ENCODE measurements around the gene PLAAT3. TPM values are rescaled to one million over a fixed set of nuclear protein-coding genes. Genes with fewer than 3 reads are reported as not detected.

The PLAAT3 gene
- polyA plus RNA-seq, 1 of the 3 experiments (the other 2 are of a cell fraction), result 44.0 TPM

DNA sequence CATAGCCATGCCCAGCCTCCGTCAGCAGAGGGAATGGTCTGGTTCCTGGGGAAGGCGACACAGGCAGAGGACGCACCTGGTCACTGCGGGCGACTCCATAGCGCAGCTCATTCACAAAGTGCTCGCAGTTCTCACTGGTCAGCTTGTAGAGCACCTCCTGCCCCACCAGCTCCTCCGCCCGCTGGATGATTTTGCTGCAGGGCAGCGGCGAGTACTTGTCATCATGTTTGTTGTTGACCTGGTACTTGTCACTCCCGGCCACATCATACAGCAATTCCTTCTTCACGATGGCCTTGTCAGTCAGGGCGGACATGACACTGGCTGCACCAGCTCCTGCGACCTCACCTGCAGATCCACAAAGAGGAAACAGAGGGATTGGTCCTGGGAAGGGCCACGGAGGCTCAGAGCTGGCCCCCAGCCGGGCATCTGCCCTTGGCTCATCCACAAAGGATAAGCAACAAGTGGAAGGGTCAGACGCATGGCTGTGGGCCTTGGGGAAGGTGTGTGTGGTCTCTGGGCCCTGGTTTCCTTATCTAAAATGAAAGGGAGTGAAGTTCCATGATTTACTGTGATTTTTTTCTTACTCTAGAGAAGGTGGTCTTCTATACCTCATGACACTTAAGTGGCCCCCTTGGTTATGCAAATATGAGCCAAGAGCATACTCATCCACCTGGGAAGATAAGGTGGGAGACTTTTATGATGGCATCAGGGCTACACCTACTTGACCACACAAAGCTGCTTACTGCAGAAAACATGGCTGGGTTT is 24.0 kb downstream of the PLAAT3 start (continued):
- TF ChIP-seq, protein P1, sequence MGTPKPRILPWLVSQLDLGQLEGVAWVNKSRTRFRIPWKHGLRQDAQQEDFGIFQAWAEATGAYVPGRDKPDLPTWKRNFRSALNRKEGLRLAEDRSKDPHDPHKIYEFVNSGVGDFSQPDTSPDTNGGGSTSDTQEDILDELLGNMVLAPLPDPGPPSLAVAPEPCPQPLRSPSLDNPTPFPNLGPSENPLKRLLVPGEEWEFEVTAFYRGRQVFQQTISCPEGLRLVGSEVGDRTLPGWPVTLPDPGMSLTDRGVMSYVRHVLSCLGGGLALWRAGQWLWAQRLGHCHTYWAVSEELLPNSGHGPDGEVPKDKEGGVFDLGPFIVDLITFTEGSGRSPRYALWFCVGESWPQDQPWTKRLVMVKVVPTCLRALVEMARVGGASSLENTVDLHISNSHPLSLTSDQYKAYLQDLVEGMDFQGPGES (IDR thresholded peaks at IDR 0.05; ENCODE audit: low read depth, low read length), result no peak
- TF ChIP-seq MEF2A (IDR thresholded peaks at IDR 0.05; ENCODE audit: borderline replicate concordance, low read depth) (no peak), USF2 (IDR thresholded peaks at IDR 0.05; ENCODE audit: borderline replicate concordance, low read depth, low read length) (no peak), RXRA (IDR thresholded peaks at IDR 0.05; ENCODE audit: borderline replicate concordance, low read depth) (no peak), RCOR1 (IDR thresholded peaks at IDR 0.05; ENCODE audit: low read length) (no peak), SMC3 (IDR thresholded peaks at IDR 0.05; ENCODE audit: low read depth, low read length) (no peak)
- TF ChIP-seq, protein P2, sequence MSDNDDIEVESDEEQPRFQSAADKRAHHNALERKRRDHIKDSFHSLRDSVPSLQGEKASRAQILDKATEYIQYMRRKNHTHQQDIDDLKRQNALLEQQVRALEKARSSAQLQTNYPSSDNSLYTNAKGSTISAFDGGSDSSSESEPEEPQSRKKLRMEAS (IDR thresholded peaks at IDR 0.05; ENCODE audit: low read depth), result no peak
- TF ChIP-seq, protein P3, sequence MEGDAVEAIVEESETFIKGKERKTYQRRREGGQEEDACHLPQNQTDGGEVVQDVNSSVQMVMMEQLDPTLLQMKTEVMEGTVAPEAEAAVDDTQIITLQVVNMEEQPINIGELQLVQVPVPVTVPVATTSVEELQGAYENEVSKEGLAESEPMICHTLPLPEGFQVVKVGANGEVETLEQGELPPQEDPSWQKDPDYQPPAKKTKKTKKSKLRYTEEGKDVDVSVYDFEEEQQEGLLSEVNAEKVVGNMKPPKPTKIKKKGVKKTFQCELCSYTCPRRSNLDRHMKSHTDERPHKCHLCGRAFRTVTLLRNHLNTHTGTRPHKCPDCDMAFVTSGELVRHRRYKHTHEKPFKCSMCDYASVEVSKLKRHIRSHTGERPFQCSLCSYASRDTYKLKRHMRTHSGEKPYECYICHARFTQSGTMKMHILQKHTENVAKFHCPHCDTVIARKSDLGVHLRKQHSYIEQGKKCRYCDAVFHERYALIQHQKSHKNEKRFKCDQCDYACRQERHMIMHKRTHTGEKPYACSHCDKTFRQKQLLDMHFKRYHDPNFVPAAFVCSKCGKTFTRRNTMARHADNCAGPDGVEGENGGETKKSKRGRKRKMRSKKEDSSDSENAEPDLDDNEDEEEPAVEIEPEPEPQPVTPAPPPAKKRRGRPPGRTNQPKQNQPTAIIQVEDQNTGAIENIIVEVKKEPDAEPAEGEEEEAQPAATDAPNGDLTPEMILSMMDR (IDR thresholded peaks at IDR 0.05), result no peak

GRCh38 chr11:63589000-63589399 is 25.2 kb downstream of the PLAAT3 start:
- H3K36me3 ChIP-seq (replicated peaks in 1 of 2; ENCODE audit: control insufficient read depth in 1 of 2, insufficient read depth in 2 of 2, low read length in 1 of 2), result peaks cover 4 to 5% of the 10 kb centered on the region in 2 experiments
- no peak overlapping the region for H3K4me2 ChIP-seq
- TF ChIP-seq, protein P4, sequence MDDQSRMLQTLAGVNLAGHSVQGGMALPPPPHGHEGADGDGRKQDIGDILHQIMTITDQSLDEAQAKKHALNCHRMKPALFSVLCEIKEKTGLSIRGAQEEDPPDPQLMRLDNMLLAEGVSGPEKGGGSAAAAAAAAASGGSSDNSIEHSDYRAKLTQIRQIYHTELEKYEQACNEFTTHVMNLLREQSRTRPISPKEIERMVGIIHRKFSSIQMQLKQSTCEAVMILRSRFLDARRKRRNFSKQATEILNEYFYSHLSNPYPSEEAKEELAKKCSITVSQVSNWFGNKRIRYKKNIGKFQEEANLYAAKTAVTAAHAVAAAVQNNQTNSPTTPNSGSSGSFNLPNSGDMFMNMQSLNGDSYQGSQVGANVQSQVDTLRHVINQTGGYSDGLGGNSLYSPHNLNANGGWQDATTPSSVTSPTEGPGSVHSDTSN (IDR thresholded peaks at IDR 0.05), result no peak
- TF ChIP-seq RFX5 (IDR thresholded peaks at IDR 0.05; ENCODE audit: low read length) (no peak), USF1 (IDR thresholded peaks at IDR 0.05; ENCODE audit: borderline replicate concordance, low read depth) (no peak), TAF1 (IDR thresholded peaks at IDR 0.05; ENCODE audit: borderline replicate concordance, low read depth, low read length) (no peak), SIN3A (IDR thresholded peaks at IDR 0.05; ENCODE audit: borderline replicate concordance, low read depth, low read length) (no peak), NRF1 (IDR thresholded peaks at IDR 0.05; ENCODE audit: low read depth, low read length) (no peak), ZBTB33 (IDR thresholded peaks at IDR 0.05; ENCODE audit: borderline replicate concordance, low read depth) (no peak), CHD2 (IDR thresholded peaks at IDR 0.05; ENCODE audit: low read length, partially characterized antibody) (no peak), GABPA (IDR thresholded peaks at IDR 0.05; ENCODE audit: low read depth) (no peak)
- TF ChIP-seq, protein P5, sequence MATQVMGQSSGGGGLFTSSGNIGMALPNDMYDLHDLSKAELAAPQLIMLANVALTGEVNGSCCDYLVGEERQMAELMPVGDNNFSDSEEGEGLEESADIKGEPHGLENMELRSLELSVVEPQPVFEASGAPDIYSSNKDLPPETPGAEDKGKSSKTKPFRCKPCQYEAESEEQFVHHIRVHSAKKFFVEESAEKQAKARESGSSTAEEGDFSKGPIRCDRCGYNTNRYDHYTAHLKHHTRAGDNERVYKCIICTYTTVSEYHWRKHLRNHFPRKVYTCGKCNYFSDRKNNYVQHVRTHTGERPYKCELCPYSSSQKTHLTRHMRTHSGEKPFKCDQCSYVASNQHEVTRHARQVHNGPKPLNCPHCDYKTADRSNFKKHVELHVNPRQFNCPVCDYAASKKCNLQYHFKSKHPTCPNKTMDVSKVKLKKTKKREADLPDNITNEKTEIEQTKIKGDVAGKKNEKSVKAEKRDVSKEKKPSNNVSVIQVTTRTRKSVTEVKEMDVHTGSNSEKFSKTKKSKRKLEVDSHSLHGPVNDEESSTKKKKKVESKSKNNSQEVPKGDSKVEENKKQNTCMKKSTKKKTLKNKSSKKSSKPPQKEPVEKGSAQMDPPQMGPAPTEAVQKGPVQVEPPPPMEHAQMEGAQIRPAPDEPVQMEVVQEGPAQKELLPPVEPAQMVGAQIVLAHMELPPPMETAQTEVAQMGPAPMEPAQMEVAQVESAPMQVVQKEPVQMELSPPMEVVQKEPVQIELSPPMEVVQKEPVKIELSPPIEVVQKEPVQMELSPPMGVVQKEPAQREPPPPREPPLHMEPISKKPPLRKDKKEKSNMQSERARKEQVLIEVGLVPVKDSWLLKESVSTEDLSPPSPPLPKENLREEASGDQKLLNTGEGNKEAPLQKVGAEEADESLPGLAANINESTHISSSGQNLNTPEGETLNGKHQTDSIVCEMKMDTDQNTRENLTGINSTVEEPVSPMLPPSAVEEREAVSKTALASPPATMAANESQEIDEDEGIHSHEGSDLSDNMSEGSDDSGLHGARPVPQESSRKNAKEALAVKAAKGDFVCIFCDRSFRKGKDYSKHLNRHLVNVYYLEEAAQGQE (IDR thresholded peaks at IDR 0.05; ENCODE audit: low read depth, low read length), result no peak
- no peaks in the 10 kb centered on the region for H3K79me2 ChIP-seq (ENCODE audit: insufficient read depth)
- ChIA-PET POLR2A (no interaction called here), CTCF (interaction anchor here (0.9 to 1.3 kb wide), 2 partner anchors 47 to 98 kb away, joined by 3 read pairs; partner anchors contain the start of gene PLAAT5)
- DNase-seq, result no peak
- H3K4me1 ChIP-seq (ENCODE audit: control insufficient read depth in 1 of 2, insufficient read depth in 2 of 2, low read depth in 1 of 2, low read length in 1 of 2), result no peaks in the 10 kb centered on the region
- no peaks in the 10 kb centered on the region for H3F3A ChIP-seq (replicated peaks; ENCODE audit: insufficient read depth)
- H3K9me2 ChIP-seq, result no peaks in the 10 kb centered on the region
- 85% methylated on average over 3 of the region's 3 CpGs for WGBS (ENCODE audit: low lambda C conversion rate)
- H2AFZ ChIP-seq (ENCODE audit: low read depth), result no peak overlapping the region
- H3K27ac ChIP-seq (ENCODE audit: low read depth in 2 of 2, low read length in 1 of 2), result no peak overlapping the region
- H3K9ac ChIP-seq, result no peak overlapping the region
- H4K20me1 ChIP-seq (ENCODE audit: insufficient read depth), result no peaks in the 10 kb centered on the region
- no peak overlapping the region for H3K4me3 ChIP-seq (ENCODE audit: low read depth in 2 of 2, low read length in 1 of 2)
- no peaks in the 10 kb centered on the region for H3K27me3 ChIP-seq (ENCODE audit: insufficient read depth)
- no peaks in the 10 kb centered on the region for H3K9me3 ChIP-seq
